NK-92 treated with Interleukin-12 subunit alpha and Interleukin-12 subunit beta, amount 100 ng/mL, for 24 hours (cell line): ENCODE measurements around the gene HOXB2.

Experiments used
- DNase-seq: peaks from one replicate; lab custom pipeline; 2025; lab: John Stamatoyannopoulos, UW

The HOXB2 gene

GRCh38 chr17:48565925-48566710, 21.2 kb upstream of the HOXB2 start:
- no peak for DNase-seq

GRCh38 chr17:48565022-48565554, 20.2 kb upstream of the HOXB2 start:
- no peak for DNase-seq

DNA sequence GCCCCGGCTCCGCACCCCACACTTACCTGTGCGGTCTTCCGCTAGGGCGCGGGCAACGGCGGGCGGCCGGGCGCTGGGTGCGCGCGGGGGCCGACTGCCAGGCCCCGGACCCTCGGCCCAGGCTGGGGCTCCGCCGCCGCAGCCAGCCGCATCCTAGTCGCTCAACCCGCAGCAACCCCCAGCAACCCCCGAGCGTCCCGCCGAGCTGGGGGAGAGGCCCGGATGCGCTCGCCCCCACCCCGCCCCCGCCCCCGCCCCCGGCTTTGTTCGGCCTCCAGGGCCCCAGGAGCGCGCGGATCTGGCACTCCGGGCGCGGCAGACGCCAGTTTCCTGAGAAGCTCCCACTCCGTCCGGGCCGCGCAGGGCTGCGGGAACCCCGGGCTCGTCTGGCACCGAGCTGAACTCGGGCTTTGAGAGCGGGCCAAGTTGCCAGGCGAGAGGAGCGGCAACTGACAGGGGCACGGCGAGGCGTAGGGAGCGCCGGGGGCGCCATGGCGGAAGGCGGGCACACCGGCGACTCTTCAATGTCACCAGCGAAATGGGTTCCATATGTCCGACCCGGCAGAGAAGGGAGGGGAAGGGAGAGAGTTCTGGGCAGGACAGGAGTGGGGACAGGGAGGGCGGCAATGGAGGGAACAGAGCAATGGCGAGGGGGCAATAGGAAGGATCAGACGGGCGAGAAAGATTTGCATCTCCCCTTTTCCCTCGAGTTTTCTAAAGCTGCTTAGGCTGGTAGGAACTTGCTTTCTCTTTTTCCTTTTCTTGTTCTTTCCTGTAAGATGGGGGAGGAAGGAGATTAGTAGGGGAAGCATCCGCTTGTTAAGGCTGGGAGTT, 19.5 kb upstream of the HOXB2 start:
- DNase-seq = no peak

DNA sequence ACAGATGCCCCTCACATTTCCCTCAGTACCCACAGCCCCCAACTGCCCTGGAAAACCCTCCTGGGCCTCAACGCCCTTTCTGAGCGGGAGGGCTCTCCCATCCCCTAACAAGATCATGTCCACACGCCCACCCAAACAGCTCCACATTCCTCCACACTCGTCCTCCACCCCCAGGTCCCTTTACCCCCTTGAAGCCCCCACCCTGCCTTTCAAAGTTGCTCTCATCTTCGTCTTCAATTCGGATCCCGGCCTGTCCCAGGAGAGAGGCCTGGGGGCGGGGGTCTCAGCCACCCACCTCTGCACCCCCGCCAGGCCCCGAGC, 18.9 kb upstream of the HOXB2 start:
- no peak for DNase-seq

DNA sequence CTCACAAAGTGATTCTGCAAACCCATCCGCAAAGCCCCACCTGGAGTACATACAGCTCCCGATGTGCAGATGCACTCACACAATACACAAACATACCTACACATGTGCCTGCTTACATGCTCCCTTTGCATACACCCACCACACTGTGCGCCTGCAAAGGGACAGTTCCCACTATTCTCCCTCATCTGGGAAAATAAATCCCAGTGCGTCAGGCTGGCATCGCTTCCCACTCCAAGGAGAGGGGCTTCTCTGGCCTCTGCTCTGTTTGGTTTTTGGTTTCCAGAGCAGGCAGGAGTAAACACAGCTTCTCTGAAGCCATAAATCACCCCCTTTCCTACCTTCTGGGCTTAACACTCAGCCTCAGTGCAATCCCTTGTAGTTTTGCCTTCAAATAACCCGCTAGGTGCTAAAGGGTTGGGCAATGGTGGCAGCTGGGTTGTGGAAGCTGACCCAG, 18.5 kb upstream of the HOXB2 start:
- DNase-seq = no peak

DNA sequence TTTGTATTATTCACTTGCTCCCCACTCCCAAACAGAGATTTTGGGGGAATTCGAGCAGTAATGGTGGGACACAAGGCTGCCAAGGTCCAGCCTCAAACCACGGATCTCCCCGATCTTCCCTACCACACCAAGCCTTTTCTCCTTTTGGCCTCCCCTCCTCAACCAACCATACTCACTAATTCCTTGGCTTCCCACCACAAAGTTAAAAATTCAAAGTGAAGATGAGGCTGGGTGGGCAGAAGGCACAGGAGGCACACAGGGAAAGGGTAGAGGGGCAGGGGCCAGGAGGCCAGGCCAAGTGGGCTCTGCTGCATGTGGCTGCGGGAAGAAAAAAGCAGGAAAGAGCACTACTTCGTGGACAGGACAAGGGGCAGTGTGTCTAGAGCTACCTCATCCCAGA, 18.0 kb upstream of the HOXB2 start:
- DNase-seq = no peak

- no peak for DNase-seq
Measured at GRCh38 chr17:48561884-48562810, 17.2 kb upstream of the HOXB2 start.

GRCh38 chr17:48559840-48560817, 15.2 kb upstream of the HOXB2 start:
- no peak for DNase-seq

GRCh38 chr17:48559122-48559839, 14.4 kb upstream of the HOXB2 start:
- DNase-seq = no peak

DNA sequence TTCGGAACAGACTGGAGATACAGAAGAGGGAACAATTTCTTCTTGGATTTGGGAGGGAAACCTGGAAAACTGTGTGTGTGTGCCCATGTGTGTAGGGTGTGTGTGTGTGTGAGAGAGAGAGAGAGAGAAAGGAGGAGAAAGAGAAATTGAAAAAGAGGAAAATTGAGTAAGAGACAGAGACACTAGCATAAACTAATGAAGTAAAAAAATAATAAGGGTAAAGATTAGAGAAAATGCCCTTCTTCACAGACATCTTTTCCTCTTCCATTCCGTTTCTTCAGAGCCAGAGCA, 13.9 kb upstream of the HOXB2 start:
- no peak for DNase-seq

- no peak for DNase-seq
Measured at GRCh38 chr17:48558057-48558830, 13.3 kb upstream of the HOXB2 start.

DNA sequence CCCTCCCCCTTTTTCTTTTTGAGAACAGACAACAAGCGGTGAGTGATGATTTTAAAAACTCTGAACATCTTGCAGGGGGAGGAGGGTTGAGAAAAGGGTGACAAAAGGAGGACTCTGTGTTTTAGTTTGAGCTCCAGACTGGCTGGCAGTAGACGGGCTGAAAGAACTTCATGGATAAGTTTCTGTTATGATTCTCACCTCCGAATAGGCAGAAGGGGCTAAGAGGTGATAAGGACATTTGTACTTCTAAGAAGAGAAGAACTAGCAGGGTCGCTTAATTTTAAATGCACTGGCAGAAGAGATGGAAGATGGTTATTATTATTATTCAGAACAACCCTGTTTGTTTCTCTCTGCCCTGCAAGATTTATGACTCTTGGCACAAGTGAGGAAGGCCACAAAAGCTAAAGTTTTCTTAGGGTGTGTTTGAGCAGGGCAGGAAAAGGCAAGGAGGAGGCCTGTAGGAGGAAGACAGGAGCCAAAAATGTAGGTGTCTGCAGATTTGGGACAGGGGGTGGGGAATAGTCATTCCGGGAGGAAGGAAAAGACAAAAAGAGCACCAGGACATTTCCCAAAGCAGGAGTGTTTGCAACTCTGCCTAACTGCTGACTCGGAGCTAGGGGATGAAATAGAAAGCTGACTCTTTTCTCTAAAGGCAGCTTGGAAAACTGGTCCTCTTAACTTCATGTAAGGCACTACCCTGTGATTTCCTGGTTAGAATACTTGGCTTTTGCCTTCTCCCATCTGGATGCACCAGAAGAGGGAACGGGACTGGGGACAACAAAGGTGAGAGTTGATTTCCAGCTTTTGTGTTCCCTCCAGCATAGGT, 11.9 kb upstream of the HOXB2 start:
- no peak for DNase-seq

DNA sequence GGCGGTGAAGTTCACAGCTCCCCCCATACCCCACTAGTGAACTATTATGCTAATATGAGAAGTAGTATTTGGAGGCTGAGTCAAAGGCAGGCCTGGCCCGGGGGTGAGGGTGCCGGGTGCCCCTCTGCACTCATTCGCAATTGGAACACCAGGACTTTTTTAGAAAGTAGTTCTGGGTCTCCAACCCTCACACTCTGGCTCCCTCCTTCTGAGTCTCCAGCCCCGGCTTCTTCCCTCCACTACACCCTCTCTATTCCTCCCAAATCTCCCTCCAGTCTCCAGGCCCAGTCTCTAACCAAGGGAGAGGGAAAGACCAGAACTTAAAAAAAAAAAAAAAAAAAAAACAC, 11.3 kb upstream of the HOXB2 start:
- no peak for DNase-seq

- DNase-seq = no peak
Measured at GRCh38 chr17:48555258-48556228, 10.6 kb upstream of the HOXB2 start.

GRCh38 chr17:48554412-48555257, 9.7 kb upstream of the HOXB2 start:
- DNase-seq = no peak

- no peak for DNase-seq
Measured at GRCh38 chr17:48553826-48554225, 8.9 kb upstream of the HOXB2 start.

GRCh38 chr17:48553190-48553547, 8.3 kb upstream of the HOXB2 start:
- no peak for DNase-seq
